ENCODE measurements around the gene CTDSPL. TPM values are rescaled to one million over a fixed set of nuclear protein-coding genes. Genes with fewer than 3 reads are reported as not detected.

CTDSPL gene
- total and polyA plus RNA-seq, 4 donors = 8.4 to 17.2 (median 14.2) TPM

GRCh38 chr3:37833302-37834186 is 28.1 kb upstream of the CTDSPL start:
- no peak overlapping the region for H3K27ac ChIP-seq (ENCODE audit: low read depth in 1 of 2, low read length in 2 of 2)
- TF ChIP-seq TAF1 (conservative IDR thresholded peaks at IDR 0.05) (no peak), RXRA (IDR thresholded peaks at IDR 0.05) (no peak), ZBTB33 (IDR thresholded peaks at IDR 0.05) (no peak), FOXA2 (IDR thresholded peaks at IDR 0.05) (no peak), GABPA (IDR thresholded peaks at IDR 0.05 in 1 of 2, conservative IDR thresholded peaks at IDR 0.05 in 1 of 2) (no peak)
- DNase-seq (ENCODE audit: low spot score) = no peak
- no peaks in the 10 kb centered on the region for H3K9me3 ChIP-seq (ENCODE audit: control insufficient read depth in 4 of 4, low read length in 3 of 4)
- H3K4me1 ChIP-seq (ENCODE audit: control insufficient read depth in 4 of 4, insufficient read depth in 4 of 4, low read length in 3 of 4) = no peaks in the 10 kb centered on the region
- H3K36me3 ChIP-seq (ENCODE audit: control insufficient read depth in 4 of 4, insufficient read depth in 3 of 4, low read depth in 1 of 4, low read length in 3 of 4) = peaks cover 0 to 5% (median 0%) of the 10 kb centered on the region in 4 donors
- no peaks in the 10 kb centered on the region for H3K27me3 ChIP-seq (ENCODE audit: control insufficient read depth in 4 of 4, insufficient read depth in 4 of 4, low read length in 3 of 4)
- WGBS = 92% methylated on average over 6 of the region's 6 CpGs
- no peak overlapping the region for H3K9ac ChIP-seq (ENCODE audit: low read depth in 1 of 2, low read length in 2 of 2)
- H3K4me3 ChIP-seq (ENCODE audit: low read depth in 1 of 3, low read length in 3 of 3) = no peak overlapping the region

- TF ChIP-seq CTCF (IDR thresholded peaks at IDR 0.05; ENCODE audit: low read depth, low read length, missing input control) (no peak), HNF4A (conservative IDR thresholded peaks at IDR 0.05) (no peak), RAD21 (IDR thresholded peaks at IDR 0.05) (no peak), REST (IDR thresholded peaks at IDR 0.05) (no peak), FOXA2 (IDR thresholded peaks at IDR 0.05) (no peak), GABPA (IDR thresholded peaks at IDR 0.05 in 1 of 2, conservative IDR thresholded peaks at IDR 0.05 in 1 of 2) (no peak), FOXA1 (IDR thresholded peaks at IDR 0.05) (no peak), TAF1 (conservative IDR thresholded peaks at IDR 0.05) (no peak), JUND (IDR thresholded peaks at IDR 0.05) (no peak), NR2F2 (IDR thresholded peaks at IDR 0.05) (no peak), RXRA (IDR thresholded peaks at IDR 0.05) (no peak), HNF4G (IDR thresholded peaks at IDR 0.05) (no peak), MAX (IDR thresholded peaks at IDR 0.05) (no peak), YY1 (IDR thresholded peaks at IDR 0.05) (no peak), EGR1 (IDR thresholded peaks at IDR 0.05; ENCODE audit: low read depth in 2 of 2) (no peak), ZBTB33 (IDR thresholded peaks at IDR 0.05) (no peak)
- no peaks in the 10 kb centered on the region for H3K27me3 ChIP-seq (ENCODE audit: control insufficient read depth in 4 of 4, insufficient read depth in 4 of 4, low read length in 3 of 4)
- DNase-seq (ENCODE audit: low spot score) = no peak
Observed at GRCh38 chr3:37836589-37836988, 25.1 kb upstream of the CTDSPL start.

More at GRCh38 chr3:37836589-37836988, 25.1 kb upstream of the CTDSPL start:
- 87% methylated on average over 1 of the region's 1 CpG for WGBS
- peaks cover 0 to 5% (median 1%) of the 10 kb centered on the region in 4 donors for H3K36me3 ChIP-seq (ENCODE audit: control insufficient read depth in 4 of 4, insufficient read depth in 3 of 4, low read depth in 1 of 4, low read length in 3 of 4)
- no peaks in the 10 kb centered on the region for H3K4me1 ChIP-seq (ENCODE audit: control insufficient read depth in 4 of 4, insufficient read depth in 4 of 4, low read length in 3 of 4)
- no peak overlapping the region for H3K9ac ChIP-seq (ENCODE audit: low read depth in 1 of 2, low read length in 2 of 2)
- no peak overlapping the region for H3K27ac ChIP-seq (ENCODE audit: low read depth in 1 of 2, low read length in 2 of 2)
- H3K4me3 ChIP-seq (ENCODE audit: low read depth in 1 of 3, low read length in 3 of 3) = no peak overlapping the region
- H3K9me3 ChIP-seq (ENCODE audit: control insufficient read depth in 4 of 4, low read length in 3 of 4) = no peaks in the 10 kb centered on the region
